Measurements from ENCODE around the gene REC8.

REC8 gene

GRCh38 chr14:24129410-24129998, 42.4 kb upstream of the REC8 start:
- DNase-seq (ENCODE audit: low read depth) = no peak
- no peak overlapping the region for H3K4me3 ChIP-seq (ENCODE audit: low read depth, low read length)
- TF ChIP-seq, protein P1, sequence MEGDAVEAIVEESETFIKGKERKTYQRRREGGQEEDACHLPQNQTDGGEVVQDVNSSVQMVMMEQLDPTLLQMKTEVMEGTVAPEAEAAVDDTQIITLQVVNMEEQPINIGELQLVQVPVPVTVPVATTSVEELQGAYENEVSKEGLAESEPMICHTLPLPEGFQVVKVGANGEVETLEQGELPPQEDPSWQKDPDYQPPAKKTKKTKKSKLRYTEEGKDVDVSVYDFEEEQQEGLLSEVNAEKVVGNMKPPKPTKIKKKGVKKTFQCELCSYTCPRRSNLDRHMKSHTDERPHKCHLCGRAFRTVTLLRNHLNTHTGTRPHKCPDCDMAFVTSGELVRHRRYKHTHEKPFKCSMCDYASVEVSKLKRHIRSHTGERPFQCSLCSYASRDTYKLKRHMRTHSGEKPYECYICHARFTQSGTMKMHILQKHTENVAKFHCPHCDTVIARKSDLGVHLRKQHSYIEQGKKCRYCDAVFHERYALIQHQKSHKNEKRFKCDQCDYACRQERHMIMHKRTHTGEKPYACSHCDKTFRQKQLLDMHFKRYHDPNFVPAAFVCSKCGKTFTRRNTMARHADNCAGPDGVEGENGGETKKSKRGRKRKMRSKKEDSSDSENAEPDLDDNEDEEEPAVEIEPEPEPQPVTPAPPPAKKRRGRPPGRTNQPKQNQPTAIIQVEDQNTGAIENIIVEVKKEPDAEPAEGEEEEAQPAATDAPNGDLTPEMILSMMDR (IDR thresholded peaks at IDR 0.05; ENCODE audit: control insufficient read depth, extremely low read depth, insufficient read depth) = no peak

- TF ChIP-seq, protein P1 (IDR thresholded peaks at IDR 0.05; ENCODE audit: control insufficient read depth, extremely low read depth, insufficient read depth) = no peak
- no peak for DNase-seq (ENCODE audit: low read depth)
- no peak within 1 kb of the TSS for H3K4me3 ChIP-seq (ENCODE audit: low read depth, low read length)
These were observed 41.5 kb upstream of the REC8 start, which contains the start of gene FITM1 for GRCh38 chr14:24130380-24130716. Gene FITM1, plus strand, starts transcription at chr14:24130659. Its CDS starts 905 bp downstream, at chr14:24131564.

DNA sequence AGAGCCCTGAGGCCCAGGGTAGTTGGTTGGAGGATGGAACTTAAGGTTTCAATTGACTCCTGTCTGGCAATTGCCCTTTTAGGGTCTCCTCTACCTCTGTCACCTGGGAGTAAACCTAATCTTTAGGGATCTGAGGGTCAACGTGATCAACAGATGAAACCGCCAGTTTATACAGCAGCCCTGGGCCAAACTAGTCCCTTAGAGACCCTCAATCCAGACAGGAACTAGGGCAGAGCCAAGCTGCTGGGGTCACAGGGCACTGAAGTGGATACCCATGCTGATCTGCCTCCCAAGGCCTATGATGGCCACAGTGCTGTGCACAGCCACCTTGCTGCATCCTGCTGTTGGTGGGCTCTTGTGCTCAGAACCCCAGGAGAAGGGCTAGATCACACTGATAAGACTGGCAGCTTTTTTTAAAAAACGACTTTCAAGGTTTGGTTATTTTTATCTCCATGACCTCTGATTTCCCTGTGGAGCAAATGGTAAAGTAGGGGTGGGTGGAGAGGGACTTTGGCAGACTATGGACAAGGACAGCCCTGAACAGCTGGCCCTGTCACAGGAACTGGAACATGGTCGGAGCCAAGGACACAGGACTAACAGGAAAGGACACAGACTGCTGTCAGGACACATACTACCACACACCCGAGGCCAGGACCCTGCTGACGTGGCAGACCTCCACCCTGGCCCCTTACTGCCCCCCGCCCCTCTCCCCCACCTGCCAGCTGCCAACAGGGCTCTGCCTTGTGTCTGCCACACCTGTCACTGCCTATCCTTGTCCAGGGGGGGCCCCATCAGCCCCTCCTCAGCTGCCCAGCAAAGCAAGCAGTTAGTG, 40.9 kb upstream of the REC8 start:
- no peak for DNase-seq (ENCODE audit: low read depth)
- H3K4me3 ChIP-seq (ENCODE audit: low read depth, low read length) = no peak overlapping the region
- TF ChIP-seq, protein P1 (IDR thresholded peaks at IDR 0.05; ENCODE audit: control insufficient read depth, extremely low read depth, insufficient read depth) = no peak

DNA sequence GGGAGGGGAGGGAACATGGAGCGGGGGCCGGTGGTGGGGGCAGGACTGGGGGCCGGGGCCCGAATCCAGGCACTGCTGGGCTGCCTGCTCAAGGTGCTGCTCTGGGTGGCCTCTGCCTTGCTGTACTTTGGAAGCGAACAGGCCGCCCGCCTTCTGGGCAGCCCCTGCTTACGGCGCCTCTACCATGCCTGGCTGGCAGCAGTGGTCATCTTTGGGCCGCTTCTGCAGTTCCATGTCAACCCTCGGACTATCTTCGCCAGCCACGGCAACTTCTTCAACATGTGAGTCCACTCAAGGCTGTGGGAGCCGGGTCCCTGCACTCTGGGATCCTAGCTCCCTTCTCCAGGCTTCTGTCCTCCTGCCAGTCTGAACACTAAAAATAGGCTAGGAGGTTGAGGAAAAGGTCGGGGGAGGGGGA, 40.3 kb upstream of the REC8 start:
- DNase-seq (ENCODE audit: low read depth) = no peak
- TF ChIP-seq, protein P1 (IDR thresholded peaks at IDR 0.05; ENCODE audit: control insufficient read depth, extremely low read depth, insufficient read depth) = no peak
- H3K4me3 ChIP-seq (ENCODE audit: low read depth, low read length) = no peak overlapping the region

- DNase-seq (ENCODE audit: low read depth) = no peak
- TF ChIP-seq, protein P1 (IDR thresholded peaks at IDR 0.05; ENCODE audit: control insufficient read depth, extremely low read depth, insufficient read depth) = no peak
- no peak overlapping the region for H3K4me3 ChIP-seq (ENCODE audit: low read depth, low read length)
These were observed 39.7 kb upstream of the REC8 start for GRCh38 chr14:24132061-24132685.

DNA sequence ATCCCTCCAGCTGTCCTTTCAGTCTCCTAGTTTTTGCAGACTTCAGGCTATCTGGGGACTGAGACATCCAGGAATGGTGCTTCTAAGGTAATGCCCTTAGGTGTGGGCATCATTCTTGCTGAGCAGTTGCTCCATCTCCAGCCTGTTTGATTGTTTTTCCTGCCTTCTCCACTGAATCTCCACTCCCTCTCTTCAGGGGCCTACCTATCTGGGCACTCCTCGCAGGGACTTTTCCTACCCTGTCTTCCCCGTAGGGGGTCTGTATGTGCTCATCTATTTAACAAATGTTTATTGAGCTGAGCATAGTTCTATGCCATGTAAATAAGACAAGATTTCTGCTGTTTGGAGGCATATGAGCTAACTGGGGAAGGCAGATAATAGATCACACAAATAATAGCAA, 38.9 kb upstream of the REC8 start:
- TF ChIP-seq, protein P1 (IDR thresholded peaks at IDR 0.05; ENCODE audit: control insufficient read depth, extremely low read depth, insufficient read depth) = no peak
- DNase-seq (ENCODE audit: low read depth) = no peak
- H3K4me3 ChIP-seq (ENCODE audit: low read depth, low read length) = no peak overlapping the region
